HFF-Myc (cell line): Measurements from ENCODE around the gene RAB3C.
A peak's percentile ranks its signal among the peaks of the same experiment; 100 is the strongest.
"Not testable (repeated sequence)": the region's sequence is repeated elsewhere in the genome, so short reads cannot be mapped to it uniquely, and the experiment has no call there.

Experiments
- DNase-seq: peaks from one replicate; pipeline ENCODE4 v3.0.0-alpha.2; 2011; ENCODE audit warnings: low read depth; ENCODE audit errors: extremely low read depth
- H3K4me3 ChIP-seq: replicated peaks from 2 replicates; pipeline ENCODE4 v1.5.1; 2011; ENCODE audit warnings: low read depth, mild to moderate bottlenecking, control low read depth, low read length
- TF ChIP-seq, protein P1 (sequence below): IDR thresholded peaks from 2 replicates; pipeline ENCODE4 v1.5.1; 2012; ENCODE audit warnings: mild to moderate bottlenecking, low read depth, low read length, control low read depth; ENCODE audit errors: missing control alignments

RAB3C gene

GRCh38 chr5:58579781-58580180 is 3.1 kb upstream of the RAB3C start:
- DNase-seq: no peak

GRCh38 chr5:58582019-58582802 is 664 bp upstream of the RAB3C start:
- TF ChIP-seq, protein P1, sequence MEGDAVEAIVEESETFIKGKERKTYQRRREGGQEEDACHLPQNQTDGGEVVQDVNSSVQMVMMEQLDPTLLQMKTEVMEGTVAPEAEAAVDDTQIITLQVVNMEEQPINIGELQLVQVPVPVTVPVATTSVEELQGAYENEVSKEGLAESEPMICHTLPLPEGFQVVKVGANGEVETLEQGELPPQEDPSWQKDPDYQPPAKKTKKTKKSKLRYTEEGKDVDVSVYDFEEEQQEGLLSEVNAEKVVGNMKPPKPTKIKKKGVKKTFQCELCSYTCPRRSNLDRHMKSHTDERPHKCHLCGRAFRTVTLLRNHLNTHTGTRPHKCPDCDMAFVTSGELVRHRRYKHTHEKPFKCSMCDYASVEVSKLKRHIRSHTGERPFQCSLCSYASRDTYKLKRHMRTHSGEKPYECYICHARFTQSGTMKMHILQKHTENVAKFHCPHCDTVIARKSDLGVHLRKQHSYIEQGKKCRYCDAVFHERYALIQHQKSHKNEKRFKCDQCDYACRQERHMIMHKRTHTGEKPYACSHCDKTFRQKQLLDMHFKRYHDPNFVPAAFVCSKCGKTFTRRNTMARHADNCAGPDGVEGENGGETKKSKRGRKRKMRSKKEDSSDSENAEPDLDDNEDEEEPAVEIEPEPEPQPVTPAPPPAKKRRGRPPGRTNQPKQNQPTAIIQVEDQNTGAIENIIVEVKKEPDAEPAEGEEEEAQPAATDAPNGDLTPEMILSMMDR: no peak
- no peak for DNase-seq
- H3K4me3 ChIP-seq: peak overlapping the region; percentile 41

More at GRCh38 chr5:58579781-58580180, 3.1 kb upstream of the RAB3C start:
- TF ChIP-seq, protein P1: no peak
- no peak overlapping the region for H3K4me3 ChIP-seq

- no peak for DNase-seq
- TF ChIP-seq, protein P1: no peak
- no peak overlapping the region for H3K4me3 ChIP-seq
These were observed 13.1 kb downstream of the RAB3C start for GRCh38 chr5:58595952-58596351.

DNA sequence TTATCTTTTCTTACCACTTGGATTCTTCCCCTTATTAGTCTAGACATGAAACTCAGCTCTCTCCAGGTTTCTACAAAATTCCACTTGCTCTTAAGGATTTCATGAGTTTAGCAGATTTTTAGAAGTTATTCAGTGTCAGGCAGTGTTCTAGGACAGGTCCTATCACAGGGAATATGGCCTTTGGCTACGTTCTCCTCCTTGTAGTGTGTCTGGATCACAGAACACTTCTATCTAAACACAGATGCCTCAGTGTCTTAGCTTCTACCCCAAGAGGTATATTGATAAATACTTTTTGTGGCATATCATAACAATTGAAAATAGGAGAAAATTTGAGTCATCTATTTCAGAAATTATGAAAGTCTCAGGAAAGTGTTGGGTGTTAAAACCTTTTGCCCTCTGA is 15.6 kb downstream of the RAB3C start:
- H3K4me3 ChIP-seq: no peak overlapping the region
- DNase-seq: no peak
- TF ChIP-seq, protein P1: no peak

DNA sequence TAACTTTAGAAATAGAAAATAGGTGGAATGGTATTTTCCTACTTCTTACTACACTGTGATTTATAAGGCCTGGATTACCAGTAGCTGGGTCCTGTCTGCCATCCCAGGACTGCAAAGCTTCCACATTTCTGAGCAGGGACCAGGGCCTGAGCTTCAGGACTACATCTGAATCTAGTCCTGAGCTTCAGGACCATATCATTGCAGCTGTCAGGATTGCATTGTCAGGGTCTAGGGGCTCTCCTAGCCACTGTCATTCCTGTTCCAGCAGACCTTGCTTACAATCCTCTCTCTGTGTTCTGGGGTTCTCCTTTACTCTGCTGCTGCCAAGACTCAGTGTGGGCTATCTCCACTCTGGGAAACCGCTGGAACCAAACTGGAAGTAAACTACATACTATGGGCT is 16.3 kb downstream of the RAB3C start:
- TF ChIP-seq, protein P1: no peak
- no peak for DNase-seq
- H3K4me3 ChIP-seq: no peak overlapping the region

DNA sequence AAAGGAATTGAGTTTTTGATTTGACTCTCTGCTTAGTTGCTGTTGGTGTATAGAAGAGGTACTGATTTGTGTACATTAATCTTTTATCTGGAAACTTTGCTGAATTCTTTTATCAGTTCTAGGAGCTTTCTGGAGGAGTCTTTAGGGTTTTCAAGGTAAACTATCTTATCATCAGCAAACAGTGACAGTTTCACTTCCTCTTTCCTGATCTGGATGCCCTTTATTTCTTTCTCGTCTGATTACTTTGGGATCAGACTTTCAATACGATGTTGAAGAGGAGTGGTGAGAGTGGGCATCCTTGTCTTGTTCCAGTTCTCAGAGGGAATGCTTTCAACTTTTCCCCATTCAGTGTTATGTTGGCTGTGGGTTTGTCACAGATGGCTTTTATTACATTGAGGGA is 17.7 kb downstream of the RAB3C start:
- H3K4me3 ChIP-seq, DNase-seq: not testable (repeated sequence)

DNA sequence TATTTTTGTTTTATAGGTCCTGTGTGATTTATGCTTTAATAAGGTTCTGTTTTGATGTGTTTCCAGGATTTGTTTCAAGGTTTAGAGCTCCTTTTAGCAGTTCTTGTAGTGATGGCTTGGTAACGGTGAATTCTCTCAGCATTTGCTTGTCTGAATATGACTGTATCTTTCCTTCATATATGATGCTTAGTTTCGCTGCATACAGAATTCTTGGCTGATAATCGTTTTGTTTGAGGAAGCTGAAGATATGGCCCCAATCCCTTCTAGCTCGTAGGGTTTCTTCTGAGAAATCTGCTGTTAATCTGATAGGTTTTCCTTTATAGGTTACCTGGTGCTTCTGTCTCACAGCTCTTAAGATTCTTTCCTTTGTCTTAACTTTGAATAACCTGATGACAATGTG is 20.0 kb downstream of the RAB3C start:
- not testable (repeated sequence) for DNase-seq, H3K4me3 ChIP-seq

DNA sequence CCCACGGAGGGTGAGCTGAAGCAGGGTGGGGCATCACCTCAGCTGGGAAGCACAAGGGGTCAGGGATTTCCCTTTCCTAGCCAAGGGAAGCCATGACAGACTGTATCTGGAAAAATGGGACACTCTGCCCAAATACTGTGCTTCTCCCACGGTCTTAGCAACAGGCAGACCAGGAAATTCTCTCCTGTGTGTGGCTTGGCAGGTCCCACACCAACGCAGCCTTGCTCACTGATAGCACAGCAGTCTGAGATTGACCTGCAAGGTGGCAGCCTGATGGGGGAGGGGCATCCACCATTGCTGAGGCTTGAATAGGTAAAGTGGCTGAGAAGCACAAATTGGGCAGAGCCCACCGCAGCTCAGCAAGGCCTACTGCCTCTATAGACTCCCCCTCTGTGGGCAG is 23.2 kb downstream of the RAB3C start:
- no peak for DNase-seq
- TF ChIP-seq, protein P1: no peak
- H3K4me3 ChIP-seq: no peak overlapping the region
